ENCODE results near the gene C9orf43. TPM values are rescaled to one million over a fixed set of nuclear protein-coding genes. Genes with fewer than 3 reads are reported as not detected.
"Not testable (repeated sequence)": the region's sequence is repeated elsewhere in the genome, so short reads cannot be mapped to it uniquely, and the experiment has no call there.

The C9orf43 gene, protein sequence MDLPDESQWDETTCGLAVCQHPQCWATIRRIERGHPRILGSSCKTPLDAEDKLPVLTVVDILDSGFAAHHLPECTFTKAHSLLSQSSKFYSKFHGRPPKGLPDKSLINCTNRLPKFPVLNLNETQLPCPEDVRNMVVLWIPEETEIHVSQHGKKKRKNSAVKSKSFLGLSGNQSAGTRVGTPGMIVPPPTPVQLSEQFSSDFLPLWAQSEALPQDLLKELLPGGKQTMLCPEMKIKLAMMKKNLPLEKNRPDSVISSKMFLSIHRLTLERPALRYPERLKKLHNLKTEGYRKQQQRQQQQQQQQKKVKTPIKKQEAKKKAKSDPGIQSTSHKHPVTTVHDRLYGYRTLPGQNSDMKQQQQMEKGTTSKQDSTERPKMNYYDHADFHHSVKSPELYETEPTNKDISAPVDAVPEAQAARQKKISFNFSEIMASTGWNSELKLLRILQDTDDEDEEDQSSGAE
- polyA plus RNA-seq (2011; rRNA removed) (0.23 and 0.49 TPM in 2 replicates), polyA minus RNA-seq (2011; rRNA and poly(A)+ RNA removed) (0.38 TPM in 1 of 2 replicates, not detected in the other)

DNA sequence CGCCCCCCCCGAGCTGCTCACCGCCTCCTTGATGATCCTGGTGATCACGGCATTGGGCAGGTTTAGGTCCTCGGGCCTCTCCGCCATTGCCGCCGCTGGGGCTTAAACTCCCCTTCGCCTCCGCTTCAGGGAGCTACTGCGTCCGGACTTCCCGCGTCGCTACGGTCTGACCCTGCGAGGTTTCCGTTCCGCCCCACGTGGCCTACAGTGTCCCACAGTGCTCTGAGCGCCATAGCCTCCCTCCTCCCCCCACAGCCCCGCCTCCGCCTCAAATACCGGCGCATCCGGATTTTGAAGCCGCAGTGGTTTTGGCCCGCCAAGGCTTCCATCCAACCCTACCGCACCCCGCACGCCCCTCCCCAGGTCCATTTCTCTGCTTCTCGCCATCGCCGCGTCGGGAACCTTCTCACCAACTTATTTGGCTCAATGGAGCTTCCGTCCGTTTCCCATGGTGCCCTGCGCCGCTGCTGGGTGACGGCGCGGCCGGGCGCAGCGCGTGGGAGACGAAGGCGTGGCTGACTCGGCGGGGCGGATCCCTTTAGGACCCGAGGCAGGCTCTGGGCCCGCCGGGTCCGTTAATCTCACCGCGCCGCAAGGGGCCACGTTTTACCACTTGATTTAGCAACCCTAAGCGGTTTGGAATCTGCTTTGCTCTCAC lies at the start of gene C9orf43, which contains the start of gene POLE3:
Gene C9orf43, plus strand, starts transcription at position 541 of the 658 bp plus-strand sequence. CDS start 2,747 bp downstream, outside the sequence.
Gene POLE3, minus strand, starts transcription at position 469 of the 658 bp plus-strand sequence. Its CDS starts 382 bp downstream, at position 87.
- ChIA-PET POLR2A (interaction anchor here (0.6 to 1.3 kb wide), 6 partner anchors 9 to 240 kb away, joined by 3 to 8 read pairs (median 4); partner anchors contain the start of genes ALAD, CDC26 and PRPF4), CTCF (interaction anchor here (1.3 to 6.3 kb wide), 7 partner anchors 10 to 245 kb away, joined by 4 to 45 read pairs (median 5); partner anchors contain the start of genes ALAD, CDC26 and PRPF4)

DNA sequence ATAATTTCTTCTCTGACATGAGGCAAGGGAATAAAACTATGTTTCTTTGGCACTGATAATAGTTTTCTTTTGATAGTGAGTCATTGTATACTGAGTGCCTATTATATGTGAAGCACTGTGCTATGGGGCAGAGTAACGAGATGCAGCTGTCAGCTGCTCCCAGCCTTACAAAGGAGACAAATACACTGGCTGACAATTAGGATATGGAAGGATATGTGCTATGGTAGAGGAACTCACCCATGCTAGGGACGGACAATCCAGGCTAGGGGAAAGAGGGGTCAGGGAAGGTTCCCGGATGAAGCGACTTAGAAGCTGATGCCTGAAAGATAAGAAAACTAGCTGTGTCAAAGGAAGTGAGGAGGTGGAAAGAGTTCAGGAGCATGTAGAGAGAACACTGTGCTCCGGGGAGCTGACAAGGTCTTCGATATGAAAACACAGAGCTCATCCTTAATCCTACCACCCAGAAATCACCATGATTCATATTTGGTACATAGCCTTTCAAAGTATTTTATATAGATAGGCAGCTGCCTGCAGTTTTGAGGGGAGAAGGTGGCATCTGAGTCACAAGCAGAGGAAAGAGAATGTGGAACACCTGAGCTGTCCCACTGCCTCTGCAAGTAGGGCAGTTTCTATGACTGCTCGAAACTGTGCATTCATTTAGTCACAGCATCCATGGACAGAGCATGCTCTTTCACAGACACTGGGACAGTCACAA lies 49.1 kb upstream of the C9orf43 start:
- no peaks in the 10 kb centered on the region for H3K36me3 ChIP-seq (ENCODE audit: control insufficient read depth, insufficient read depth, low read length)
- DNase-seq (ENCODE audit: low read depth), result no peak
- no peak overlapping the region for H3K4me3 ChIP-seq (ENCODE audit: low read depth, low read length)
- peaks cover 6% of the 10 kb centered on the region for H3K27me3 ChIP-seq (ENCODE audit: control insufficient read depth, insufficient read depth, low read length)
- TF ChIP-seq, protein P1, sequence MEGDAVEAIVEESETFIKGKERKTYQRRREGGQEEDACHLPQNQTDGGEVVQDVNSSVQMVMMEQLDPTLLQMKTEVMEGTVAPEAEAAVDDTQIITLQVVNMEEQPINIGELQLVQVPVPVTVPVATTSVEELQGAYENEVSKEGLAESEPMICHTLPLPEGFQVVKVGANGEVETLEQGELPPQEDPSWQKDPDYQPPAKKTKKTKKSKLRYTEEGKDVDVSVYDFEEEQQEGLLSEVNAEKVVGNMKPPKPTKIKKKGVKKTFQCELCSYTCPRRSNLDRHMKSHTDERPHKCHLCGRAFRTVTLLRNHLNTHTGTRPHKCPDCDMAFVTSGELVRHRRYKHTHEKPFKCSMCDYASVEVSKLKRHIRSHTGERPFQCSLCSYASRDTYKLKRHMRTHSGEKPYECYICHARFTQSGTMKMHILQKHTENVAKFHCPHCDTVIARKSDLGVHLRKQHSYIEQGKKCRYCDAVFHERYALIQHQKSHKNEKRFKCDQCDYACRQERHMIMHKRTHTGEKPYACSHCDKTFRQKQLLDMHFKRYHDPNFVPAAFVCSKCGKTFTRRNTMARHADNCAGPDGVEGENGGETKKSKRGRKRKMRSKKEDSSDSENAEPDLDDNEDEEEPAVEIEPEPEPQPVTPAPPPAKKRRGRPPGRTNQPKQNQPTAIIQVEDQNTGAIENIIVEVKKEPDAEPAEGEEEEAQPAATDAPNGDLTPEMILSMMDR (IDR thresholded peaks at IDR 0.05; ENCODE audit: insufficient read depth, low read depth, low read length), result no peak
- POLR2A ChIA-PET, result no interaction called here
- CTCF ChIA-PET, result interaction anchor here (1.0 to 1.4 kb wide), 3 partner anchors 11 to 87 kb away, joined by 3 to 4 read pairs (median 3); no protein-coding TSS in a partner anchor

More for the DNA sequence above, at the start of gene C9orf43, which contains the start of gene POLE3:
- TF ChIP-seq, protein P1 (IDR thresholded peaks at IDR 0.05; ENCODE audit: insufficient read depth, low read depth, low read length), result 0 out of 2 replicates have a peak, but pooled peaks have one; percentile 12
- Histone ChIP-seq H3K27me3 (ENCODE audit: control insufficient read depth, insufficient read depth, low read length) (no peaks in the 10 kb centered on the region), H3K36me3 (ENCODE audit: control insufficient read depth, insufficient read depth, low read length) (peaks cover 1% of the 10 kb centered on the region; the same call in 1 of the 2 replicates), H3K4me3 (ENCODE audit: low read depth, low read length) (peak within 1 kb of the TSS; percentile 99)
- DNase-seq (ENCODE audit: low read depth), result peak; percentile 74

DNA sequence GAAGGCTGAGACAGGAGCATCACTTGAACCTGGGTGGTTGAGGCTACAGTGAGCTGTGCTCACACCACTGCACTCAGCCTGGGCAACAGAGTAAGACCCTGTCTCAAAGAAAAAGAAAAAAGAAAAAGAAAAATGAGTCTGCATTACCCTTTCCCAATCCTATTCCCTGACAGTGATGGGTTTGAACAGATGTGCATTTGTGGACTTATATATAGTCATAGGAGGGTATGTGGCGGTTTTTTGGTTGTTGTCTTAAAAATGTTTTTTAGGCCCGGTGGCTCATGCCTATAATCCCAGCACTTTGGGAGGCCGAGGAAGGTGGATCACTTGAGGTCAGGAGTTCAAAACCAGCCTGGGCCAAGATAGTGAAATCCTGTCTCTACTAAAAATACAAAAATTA lies 47.2 kb upstream of the C9orf43 start:
- no peak overlapping the region for H3K4me3 ChIP-seq (ENCODE audit: low read depth, low read length)
- DNase-seq (ENCODE audit: low read depth), result no peak
- H3K27me3 ChIP-seq (ENCODE audit: control insufficient read depth, insufficient read depth, low read length), result peaks cover 4% of the 10 kb centered on the region; the same call in 1 of the 2 replicates
- TF ChIP-seq, protein P1 (IDR thresholded peaks at IDR 0.05; ENCODE audit: insufficient read depth, low read depth, low read length), result no peak
- H3K36me3 ChIP-seq (ENCODE audit: control insufficient read depth, insufficient read depth, low read length), result no peaks in the 10 kb centered on the region
- ChIA-PET CTCF (no interaction called here), POLR2A (interaction anchor here (0.6 kb wide), 1 partner anchor 216 kb away, joined by 3 read pairs; no protein-coding TSS in a partner anchor)

DNA sequence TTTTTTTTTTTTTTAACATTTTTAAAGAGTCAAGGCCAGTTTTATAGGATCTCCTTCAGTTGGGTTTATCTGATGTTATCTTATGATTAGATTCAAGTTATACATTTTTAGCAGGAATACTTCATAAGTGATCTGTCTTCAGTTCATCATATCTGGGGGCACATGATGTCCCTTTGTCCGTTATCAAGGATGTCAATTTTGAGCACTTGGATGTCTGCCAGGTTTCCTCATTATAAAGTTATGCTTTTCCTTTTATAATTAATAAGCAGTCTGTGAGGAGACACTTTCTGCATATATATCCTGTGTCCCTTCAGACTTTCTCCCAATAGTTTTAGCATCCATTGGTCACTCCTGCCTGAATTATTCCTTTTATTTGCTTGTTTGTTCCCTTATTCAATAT lies 45.6 kb upstream of the C9orf43 start:
- peaks cover 2% of the 10 kb centered on the region; the same call in 1 of the 2 replicates for H3K27me3 ChIP-seq (ENCODE audit: control insufficient read depth, insufficient read depth, low read length)
- no peak for DNase-seq (ENCODE audit: low read depth)
- no peak overlapping the region for H3K4me3 ChIP-seq (ENCODE audit: low read depth, low read length)
- TF ChIP-seq, protein P1 (IDR thresholded peaks at IDR 0.05; ENCODE audit: insufficient read depth, low read depth, low read length), result no peak
- ChIA-PET POLR2A (no interaction called here), CTCF (interaction anchor here (0.7 to 1.1 kb wide), 2 partner anchors 54 to 668 kb away, joined by 3 to 5 read pairs; no protein-coding TSS in a partner anchor)
- H3K36me3 ChIP-seq (ENCODE audit: control insufficient read depth, insufficient read depth, low read length), result no peaks in the 10 kb centered on the region

DNA sequence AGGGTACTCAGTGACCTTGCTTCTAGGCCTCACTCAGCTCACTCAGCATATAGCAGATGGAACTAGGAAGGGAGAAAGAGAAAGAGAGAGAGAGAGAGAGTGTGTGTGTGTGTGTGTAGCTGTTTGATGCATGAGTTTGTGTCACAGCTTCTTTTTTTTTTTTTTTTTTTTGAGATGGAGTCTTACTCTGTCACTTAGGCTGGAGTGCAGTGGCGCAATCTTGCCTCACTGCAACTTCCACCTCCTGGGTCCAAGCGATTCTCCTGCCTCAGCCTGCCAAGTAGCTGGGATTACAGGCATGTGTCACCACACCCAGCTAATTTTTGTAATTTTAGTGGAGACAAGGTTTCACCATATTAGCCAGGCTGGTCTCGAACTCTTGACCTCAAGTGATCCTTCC lies 44.9 kb upstream of the C9orf43 start:
- POLR2A ChIA-PET; H3K4me3 ChIP-seq (ENCODE audit: low read depth, low read length); H3K36me3 ChIP-seq (ENCODE audit: control insufficient read depth, insufficient read depth, low read length); DNase-seq (ENCODE audit: low read depth); CTCF ChIA-PET; H3K27me3 ChIP-seq (ENCODE audit: control insufficient read depth, insufficient read depth, low read length): not testable (repeated sequence)
